WERI-Rb-1 (cell line): Measurements from ENCODE around the gene PON3.

Experiments used
- DNase-seq: peaks from one replicate; pipeline ENCODE4 v3.0.0-alpha.2; 2020
- H3K27ac ChIP-seq: fragments of 250-450 bp; sonication (Bioruptor Pico); 2 replicates; pipeline ENCODE4 v1.5.1; 2020; ENCODE audit warnings: mild to moderate bottlenecking, moderate library complexity
- H3K27me3 ChIP-seq: fragments of 250-450 bp; sonication (Bioruptor Pico); 2 replicates; pipeline ENCODE4 v1.5.1; 2021; ENCODE audit warnings: mild to moderate bottlenecking, low read depth, moderate library complexity; ENCODE audit not compliant: insufficient read depth, severe bottlenecking
- H3K36me3 ChIP-seq: fragments of 250-450 bp; sonication (Bioruptor Pico); 2 replicates; pipeline ENCODE4 v1.5.1; 2020; ENCODE audit warnings: mild to moderate bottlenecking, moderate library complexity
- H3K4me3 ChIP-seq: 2 replicates; pipeline ENCODE4 v1.5.1; 2011; ENCODE audit warnings: low read depth, mild to moderate bottlenecking, control low read depth, low read length
- H3K9me3 ChIP-seq: fragments of 250-450 bp; sonication (Bioruptor Pico); 2 replicates; pipeline ENCODE4 v1.5.1; 2021; ENCODE audit warnings: mild to moderate bottlenecking, moderate library complexity; ENCODE audit not compliant: severe bottlenecking
- CTCF ChIP-seq: IDR thresholded peaks from 2 replicates; pipeline ENCODE4 v1.5.1; 2011; ENCODE audit warnings: low read depth, mild to moderate bottlenecking, control low read depth, inconsistent platforms, low read length

Gene PON3

GRCh38 chr7:95322854-95323253 lies 73.3 kb downstream of the PON3 start:
- Histone ChIP-seq H3K27me3 (no peaks in the 10 kb centered on the region), H3K4me3 (no peak overlapping the region), H3K36me3 (no peaks in the 10 kb centered on the region), H3K9me3 (no peaks in the 10 kb centered on the region), H3K27ac (no peak overlapping the region)
- DNase-seq = no peak
- no peak for TF ChIP-seq CTCF

- H3K27me3 ChIP-seq = no peaks in the 10 kb centered on the region
- no peak overlapping the region for H3K4me3 ChIP-seq
- no peaks in the 10 kb centered on the region for H3K9me3 ChIP-seq
- no peaks in the 10 kb centered on the region for H3K36me3 ChIP-seq
- no peak for TF ChIP-seq CTCF
- no peak overlapping the region for H3K27ac ChIP-seq
- DNase-seq = no peak
These were observed 73.8 kb downstream of the PON3 start for GRCh38 chr7:95322396-95322795.

- TF ChIP-seq CTCF = no peak
- Histone ChIP-seq H3K36me3 (no peaks in the 10 kb centered on the region), H3K27me3 (no peaks in the 10 kb centered on the region), H3K4me3 (no peak overlapping the region), H3K9me3 (no peaks in the 10 kb centered on the region), H3K27ac (no peak overlapping the region)
- DNase-seq = no peak
These were observed 74.5 kb downstream of the PON3 start for GRCh38 chr7:95321720-95322119.

- H3K9me3 ChIP-seq = no peaks in the 10 kb centered on the region
- no peaks in the 10 kb centered on the region for H3K36me3 ChIP-seq
- TF ChIP-seq CTCF = no peak
These were observed 75.5 kb downstream of the PON3 start for GRCh38 chr7:95320651-95321050.

GRCh38 chr7:95319570-95319969 lies 76.6 kb downstream of the PON3 start:
- Histone ChIP-seq H3K4me3 (no peak overlapping the region), H3K27me3 (no peaks in the 10 kb centered on the region), H3K9me3 (no peaks in the 10 kb centered on the region), H3K27ac (no peak overlapping the region), H3K36me3 (no peaks in the 10 kb centered on the region)
- no peak for DNase-seq
- no peak for TF ChIP-seq CTCF

More at GRCh38 chr7:95320651-95321050, 75.5 kb downstream of the PON3 start:
- H3K4me3 ChIP-seq = no peak overlapping the region
- H3K27ac ChIP-seq = no peak overlapping the region
- DNase-seq = no peak
- no peaks in the 10 kb centered on the region for H3K27me3 ChIP-seq

- no peak for DNase-seq
- Histone ChIP-seq H3K36me3 (no peaks in the 10 kb centered on the region), H3K9me3 (no peaks in the 10 kb centered on the region), H3K27me3 (no peaks in the 10 kb centered on the region), H3K27ac (no peak overlapping the region), H3K4me3 (no peak overlapping the region)
- no peak for TF ChIP-seq CTCF
These were observed 77.6 kb downstream of the PON3 start for GRCh38 chr7:95318501-95319100.
